Transverse colon (tissue), 4 donors: Measurements from ENCODE around the gene ZNF497. TPM values are rescaled to one million over a fixed set of nuclear protein-coding genes. Genes with fewer than 3 reads are reported as not detected.

Experiments used
- DNase-seq: peaks from one replicate; pipeline ENCODE4 v3.0.0-alpha.2; 2019
- H3K27ac ChIP-seq, 4 donors: fragments of 200-600 bp; sonication (generic); 2 replicates each; pipeline ENCODE4 v1.5.1; 2016 to 2018; ENCODE audit warnings: inconsistent platforms in 4 of 4
- H3K27me3 ChIP-seq: fragments of 200-600 bp; sonication (generic); 2 replicates; pipeline ENCODE4 v1.5.1; 2017; ENCODE audit warnings: inconsistent platforms
- H3K36me3 ChIP-seq, 4 donors: fragments of 200-600 bp; sonication (generic); 2 replicates each; pipeline ENCODE4 v1.5.1; 2017 to 2019; ENCODE audit warnings: inconsistent platforms in 4 of 4
- H3K4me1 ChIP-seq, 4 donors: fragments of 200-600 bp; sonication (generic); 2 replicates each; pipeline ENCODE4 v1.5.1; 2017 to 2020; ENCODE audit warnings: inconsistent platforms in 4 of 4
- H3K4me3 ChIP-seq, 4 donors: fragments of 200-600 bp; sonication (generic); 1 replicate in 1 of 4; 2 replicates in 3 of 4; pipeline versions ENCODE4 v1.5.1 to v1.6.1; 2017 to 2019; ENCODE audit warnings: inconsistent platforms in 4 of 4
- H3K9me3 ChIP-seq, 2 donors: fragments of 200-600 bp; sonication (generic); 2 replicates each; pipeline ENCODE4 v1.5.1; 2017 to 2019; ENCODE audit warnings: inconsistent platforms in 2 of 2
- EP300 ChIP-seq: sonication (generic); formaldehyde crosslinking; IDR thresholded peaks from one replicate; pipeline ENCODE4 v1.6.1; 2017; ENCODE audit warnings: antibody characterized with exemption, low read depth
- POLR2A ChIP-seq: fragments of 450-650 bp; IDR thresholded peaks from one replicate; pipeline ENCODE4 v1.6.1; 2016; ENCODE audit warnings: antibody characterized with exemption, mild to moderate bottlenecking, moderate library complexity
- POLR2AphosphoS5 ChIP-seq, 3 donors: sonication (generic); formaldehyde crosslinking; IDR thresholded peaks; one replicate each; pipeline ENCODE4 v1.6.1; 2016; ENCODE audit warnings: antibody characterized with exemption in 3 of 3
- WGBS, 2 donors: methylation state at CpG; one replicate each; pipeline ENCODE4 v1.1.5; 2018; ENCODE audit warnings: low coverage in 1 of 2; 5-methylcytosine and 5-hydroxymethylcytosine counted together
- in situ Hi-C, 4 donors: fragments of 200-750 bp; cut with MboI; loops; one replicate each; pipeline versions ENCODE4 v1.15.0 to v1.15.1; 2017; ENCODE audit warnings: low sequenced_read_pairs in 3 of 4, low pct_ligation_motif_present in 1 of 4, low pct_unique_long_range_greater_than_20kb in 1 of 4
- intact Hi-C: fragments of 100-400 bp; cut with DNase I; formaldehyde crosslinking; loops from one replicate; pipeline ENCODE4 v1.15.1; 2023; ENCODE audit warnings: low total_unique reads
- total RNA-seq, 4 donors: library from RNA; depleted of rRNA; stranded (reverse); fragments of >200 nt; gene quantifications; one replicate each; pipeline ENCODE4 v1.1.0, GENCODE V29; 2016
- TF ChIP-seq, protein P1 (sequence below), 5 experiments: fragments of 200-600 bp in 3 of 5; fragments of 450-650 bp in 2 of 5; sonication (generic) in 3 of 5; IDR thresholded peaks; 1 replicate in 2 of 5; 2 replicates in 3 of 5; pipeline ENCODE4 v1.5.1; 2016 to 2017; ENCODE audit warnings: antibody characterized with exemption in 5 of 5, inconsistent platforms in 3 of 5, mild to moderate bottlenecking in 2 of 5, moderate library complexity in 1 of 5

ZNF497 gene
- total RNA-seq, 4 donors from 2014 or later = 1.3 to 19.3 (median 4.2) TPM

DNA sequence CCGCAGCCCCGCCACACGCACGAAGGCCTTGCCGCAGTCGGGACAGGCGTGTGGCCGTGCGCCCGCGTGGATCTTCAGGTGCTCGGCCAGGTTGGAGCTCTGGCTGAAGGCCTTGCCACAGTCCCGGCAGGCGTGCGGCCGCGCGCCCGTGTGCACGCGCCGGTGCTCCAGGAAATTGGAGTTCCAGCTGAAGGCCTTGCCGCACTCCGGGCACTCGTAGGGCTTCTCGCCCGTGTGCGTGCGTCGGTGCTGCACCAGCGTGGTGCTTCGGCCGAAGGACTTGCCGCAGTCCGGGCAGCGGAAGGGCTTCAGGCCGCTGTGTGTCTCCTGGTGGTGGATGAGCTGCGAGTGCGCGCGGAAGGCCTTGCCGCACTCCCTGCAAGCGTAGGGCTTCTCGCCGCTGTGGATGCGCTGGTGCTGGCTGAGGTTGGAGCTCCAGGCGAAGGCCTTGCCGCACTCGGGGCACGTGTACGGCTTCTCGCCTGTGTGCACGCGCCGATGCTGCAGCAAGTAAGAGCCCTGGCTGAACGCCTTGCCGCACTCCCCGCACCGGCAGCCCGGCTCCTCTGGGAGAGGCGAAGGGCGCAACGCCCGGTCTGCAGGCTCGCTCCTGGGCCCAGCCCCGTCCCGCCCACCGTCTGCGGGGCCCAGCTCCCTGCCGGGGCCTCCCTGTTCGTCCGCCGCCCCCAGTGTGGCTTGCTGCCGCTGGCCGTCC is 5.6 kb downstream of the ZNF497 start:
- intact Hi-C loops = no loop called here
- H3K27me3 ChIP-seq = peaks cover 10% of the 10 kb centered on the region
- TF ChIP-seq POLR2A (no peak), POLR2AphosphoS5 (IDR thresholded peaks at IDR 0.05) (no peak)
- TF ChIP-seq, protein P1, sequence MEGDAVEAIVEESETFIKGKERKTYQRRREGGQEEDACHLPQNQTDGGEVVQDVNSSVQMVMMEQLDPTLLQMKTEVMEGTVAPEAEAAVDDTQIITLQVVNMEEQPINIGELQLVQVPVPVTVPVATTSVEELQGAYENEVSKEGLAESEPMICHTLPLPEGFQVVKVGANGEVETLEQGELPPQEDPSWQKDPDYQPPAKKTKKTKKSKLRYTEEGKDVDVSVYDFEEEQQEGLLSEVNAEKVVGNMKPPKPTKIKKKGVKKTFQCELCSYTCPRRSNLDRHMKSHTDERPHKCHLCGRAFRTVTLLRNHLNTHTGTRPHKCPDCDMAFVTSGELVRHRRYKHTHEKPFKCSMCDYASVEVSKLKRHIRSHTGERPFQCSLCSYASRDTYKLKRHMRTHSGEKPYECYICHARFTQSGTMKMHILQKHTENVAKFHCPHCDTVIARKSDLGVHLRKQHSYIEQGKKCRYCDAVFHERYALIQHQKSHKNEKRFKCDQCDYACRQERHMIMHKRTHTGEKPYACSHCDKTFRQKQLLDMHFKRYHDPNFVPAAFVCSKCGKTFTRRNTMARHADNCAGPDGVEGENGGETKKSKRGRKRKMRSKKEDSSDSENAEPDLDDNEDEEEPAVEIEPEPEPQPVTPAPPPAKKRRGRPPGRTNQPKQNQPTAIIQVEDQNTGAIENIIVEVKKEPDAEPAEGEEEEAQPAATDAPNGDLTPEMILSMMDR (IDR thresholded peaks at IDR 0.05) = no peak
- peak overlapping the region in 2 of 4 donors; percentile 22 to 30 for H3K4me3 ChIP-seq
- in situ Hi-C loops = no loop called here
- no peak for DNase-seq
- 50 to 80% methylated on average over 2 to 73 of the region's 75 CpGs for WGBS, 2 donors
- no peak overlapping the region for H3K27ac ChIP-seq
- no peaks in the 10 kb centered on the region for H3K9me3 ChIP-seq
- H3K36me3 ChIP-seq = no peaks in the 10 kb centered on the region
- peaks cover 0 to 15% (median 14%) of the 10 kb centered on the region in 4 donors for H3K4me1 ChIP-seq

DNA sequence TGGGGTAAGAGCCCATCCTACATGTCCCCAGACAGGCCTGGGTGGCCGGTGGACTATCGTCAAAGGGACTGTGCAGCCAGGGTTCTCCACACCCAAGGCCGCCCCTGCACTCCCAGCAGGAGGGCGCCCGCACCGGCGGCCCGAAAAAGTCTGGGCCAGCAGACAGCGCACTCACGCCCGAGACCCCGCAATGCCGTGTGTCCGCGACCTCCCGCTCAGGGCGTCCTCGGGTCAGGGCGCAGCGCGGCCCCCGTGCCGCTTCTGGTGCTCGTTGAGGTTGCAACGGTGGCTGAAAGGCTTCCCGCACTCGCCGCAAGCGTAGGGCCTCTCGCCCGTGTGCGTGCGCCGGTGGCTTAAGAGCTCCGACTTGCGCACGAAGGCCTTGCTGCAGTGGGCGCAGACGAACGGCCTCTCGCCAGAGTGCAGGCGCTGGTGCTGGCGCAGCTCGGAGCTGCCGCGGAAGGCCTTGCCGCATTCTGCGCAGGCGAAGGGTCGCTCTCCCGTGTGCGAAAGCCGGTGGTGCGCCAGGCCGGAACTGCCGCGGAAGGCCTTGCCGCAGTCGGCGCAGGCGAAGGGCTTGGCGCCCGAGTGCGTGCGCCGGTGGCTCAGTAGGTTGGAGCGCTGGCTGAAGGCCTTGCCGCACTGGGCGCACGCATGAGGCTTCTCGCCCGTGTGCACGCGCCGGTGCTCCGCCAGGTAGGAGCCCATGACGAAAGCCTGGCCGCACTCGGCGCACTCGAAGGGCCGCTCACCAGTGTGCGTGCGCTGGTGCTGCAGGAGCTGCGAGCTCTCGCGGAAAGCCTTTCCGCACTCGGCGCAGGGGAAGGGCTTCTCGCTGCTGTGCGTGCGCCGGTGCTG is 6.4 kb downstream of the ZNF497 start:
- peak overlapping the region in 2 of 4 donors; percentile 22 to 30 for H3K4me3 ChIP-seq
- no peaks in the 10 kb centered on the region for H3K9me3 ChIP-seq
- intact Hi-C loops = no loop called here
- peaks cover 0 to 10% (median 7%) of the 10 kb centered on the region in 4 donors for H3K4me1 ChIP-seq
- no peak overlapping the region for H3K27ac ChIP-seq
- no peaks in the 10 kb centered on the region for H3K36me3 ChIP-seq
- no peak for TF ChIP-seq POLR2AphosphoS5 (IDR thresholded peaks at IDR 0.05)
- TF ChIP-seq POLR2A = no peak
- no peak for TF ChIP-seq EP300
- TF ChIP-seq, protein P1 (IDR thresholded peaks at IDR 0.05) = no peak
- in situ Hi-C loops = no loop called here
- H3K27me3 ChIP-seq = peaks cover 18% of the 10 kb centered on the region
- 60 to 74% methylated on average over 10 to 45 of the region's 94 CpGs for whole genome bisulfite sequencing, 2 donors
- no peak for DNase-seq

DNA sequence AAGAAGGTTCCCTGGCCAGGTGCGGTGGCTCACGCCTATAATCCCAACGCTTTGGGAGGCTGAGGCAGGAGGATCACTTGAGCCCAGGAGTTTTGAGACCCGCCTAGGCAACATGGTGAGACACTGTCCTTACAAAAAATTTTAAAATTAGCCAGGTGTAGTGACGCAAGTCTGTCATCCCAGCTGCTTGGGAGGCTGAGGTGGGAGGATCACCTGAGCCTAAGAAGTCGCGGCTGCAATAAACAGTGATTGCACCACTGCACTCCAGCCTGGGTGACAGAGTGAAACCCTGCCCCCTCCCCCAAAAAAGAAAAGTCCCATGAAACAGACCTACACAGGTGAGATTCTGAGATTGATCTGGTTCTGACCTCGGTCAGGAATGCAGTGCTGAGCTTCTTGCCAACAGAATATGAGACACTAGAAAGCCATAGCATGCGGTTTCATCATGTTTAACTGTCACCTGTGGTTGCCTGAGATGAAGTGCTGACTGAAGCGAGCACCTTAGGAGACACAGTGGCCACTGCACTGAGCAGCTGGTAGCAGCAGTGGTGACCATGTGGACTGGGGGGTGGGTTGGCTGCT is 7.2 kb downstream of the ZNF497 start:
- WGBS, 2 donors = 90 to 100% methylated on average over 1 to 10 of the region's 10 CpGs
- TF ChIP-seq EP300 (no peak), POLR2A (no peak), POLR2AphosphoS5 (IDR thresholded peaks at IDR 0.05) (no peak)
- TF ChIP-seq, protein P1 (IDR thresholded peaks at IDR 0.05) = no peak
- no peaks in the 10 kb centered on the region for H3K36me3 ChIP-seq
- no peak overlapping the region for H3K27ac ChIP-seq
- DNase-seq = no peak
- H3K4me3 ChIP-seq = no peak overlapping the region
- peaks cover 0 to 13% (median 9%) of the 10 kb centered on the region in 4 donors for H3K4me1 ChIP-seq
- intact Hi-C loops = no loop called here
- in situ Hi-C loops = no loop called here
- no peaks in the 10 kb centered on the region for H3K9me3 ChIP-seq
- peaks cover 26% of the 10 kb centered on the region for H3K27me3 ChIP-seq

DNA sequence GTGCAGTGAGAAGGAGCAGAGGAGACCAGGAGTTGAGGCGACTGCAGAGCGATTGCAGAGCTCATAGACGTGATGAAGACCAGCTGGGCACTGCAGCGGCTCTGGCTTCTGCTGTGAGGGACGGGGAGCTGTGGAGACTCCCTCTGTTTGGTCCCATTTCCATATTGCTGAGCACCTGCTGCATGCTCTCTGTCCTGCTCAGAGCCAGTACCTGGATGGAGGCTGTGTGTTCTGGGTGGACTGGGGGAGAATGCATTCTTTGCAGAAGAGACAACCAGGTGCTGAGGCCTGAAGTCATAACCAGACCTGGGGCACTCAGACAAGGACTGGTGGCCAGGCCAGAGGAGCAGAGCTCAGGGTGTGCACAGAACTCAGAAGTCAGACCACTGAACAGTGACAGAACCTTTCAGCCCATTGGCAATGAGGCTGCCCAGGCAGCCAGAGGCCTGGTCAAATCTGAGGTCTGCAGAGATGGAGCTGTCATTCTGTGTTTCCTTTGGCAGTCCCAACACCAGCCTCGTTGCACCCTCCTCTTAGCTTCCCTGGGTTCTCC is 8.0 kb downstream of the ZNF497 start:
- Histone ChIP-seq H3K4me1 (peaks cover 0 to 20% (median 13%) of the 10 kb centered on the region in 4 donors), H3K4me3 (no peak overlapping the region), H3K9me3 (no peaks in the 10 kb centered on the region), H3K27ac (no peak overlapping the region), H3K36me3 (no peaks in the 10 kb centered on the region), H3K27me3 (peaks cover 34% of the 10 kb centered on the region)
- 80% methylated on average over 6 of the region's 6 CpGs; no CpG with 5 or more reads in 1 of the 2 donors for WGBS, 2 donors
- intact Hi-C loops (no loop called here), in situ Hi-C loops (no loop called here)
- TF ChIP-seq POLR2AphosphoS5 (IDR thresholded peaks at IDR 0.05) (no peak), POLR2A (no peak), EP300 (no peak)
- TF ChIP-seq, protein P1 (IDR thresholded peaks at IDR 0.05) = no peak
- DNase-seq = no peak
